Measurements from ENCODE around the gene CGB2. TPM values are rescaled to one million over a fixed set of nuclear protein-coding genes. Genes with fewer than 3 reads are reported as not detected.

CGB2 gene
- total and polyA plus RNA-seq, 9 of the 15 experiments (the other 6 are each of a cell fraction or from before 2014, with no cell fraction given), result 0.22 TPM; not detected in 8

DNA sequence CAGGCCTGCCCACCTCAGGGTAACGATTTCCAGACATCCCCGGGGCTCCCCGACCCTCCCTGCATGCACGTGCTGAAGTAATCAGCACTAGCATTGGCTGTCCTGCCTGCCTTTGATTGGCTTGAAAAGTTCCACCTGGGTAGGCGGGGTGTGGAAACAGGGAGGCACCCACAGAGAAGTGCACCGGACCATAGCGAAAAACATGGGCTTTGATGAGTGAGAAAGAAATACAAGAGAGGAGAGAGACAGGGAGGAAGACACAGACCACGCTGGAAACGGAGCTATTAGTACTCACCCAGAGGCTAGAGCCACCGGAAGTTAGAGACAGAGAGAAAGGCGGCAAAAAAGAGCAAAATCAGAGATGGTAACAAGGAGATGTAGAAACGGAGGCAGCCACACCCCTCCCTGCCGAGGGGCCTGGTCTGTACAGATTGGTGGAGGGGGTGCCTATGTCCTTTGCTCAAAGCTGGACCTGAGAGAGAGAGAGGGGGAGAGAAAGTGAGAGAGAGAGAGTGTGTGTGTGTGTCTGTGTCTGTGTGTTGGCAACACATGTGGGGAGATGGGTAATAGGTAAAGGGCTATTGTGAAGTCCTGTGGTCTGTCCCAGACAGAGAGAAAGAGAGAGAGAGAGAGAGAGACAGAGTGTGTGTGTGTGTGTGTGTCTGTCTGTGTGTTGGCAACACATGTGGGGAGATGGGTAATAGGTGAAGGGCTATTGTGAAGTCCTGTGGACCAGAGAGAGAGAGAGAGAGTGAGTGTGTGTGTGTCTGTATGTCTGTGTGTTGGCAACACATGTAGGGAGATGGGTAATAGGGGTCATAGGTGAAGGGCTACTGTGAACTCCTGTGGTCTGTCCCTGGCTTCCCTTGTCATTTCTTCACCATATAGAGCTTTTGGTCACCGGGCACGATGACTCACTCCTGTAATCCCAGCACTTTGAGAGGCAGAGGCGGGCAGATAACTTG is 10.5 kb upstream of the CGB2 start (continued):
- TF ChIP-seq, protein P1, sequence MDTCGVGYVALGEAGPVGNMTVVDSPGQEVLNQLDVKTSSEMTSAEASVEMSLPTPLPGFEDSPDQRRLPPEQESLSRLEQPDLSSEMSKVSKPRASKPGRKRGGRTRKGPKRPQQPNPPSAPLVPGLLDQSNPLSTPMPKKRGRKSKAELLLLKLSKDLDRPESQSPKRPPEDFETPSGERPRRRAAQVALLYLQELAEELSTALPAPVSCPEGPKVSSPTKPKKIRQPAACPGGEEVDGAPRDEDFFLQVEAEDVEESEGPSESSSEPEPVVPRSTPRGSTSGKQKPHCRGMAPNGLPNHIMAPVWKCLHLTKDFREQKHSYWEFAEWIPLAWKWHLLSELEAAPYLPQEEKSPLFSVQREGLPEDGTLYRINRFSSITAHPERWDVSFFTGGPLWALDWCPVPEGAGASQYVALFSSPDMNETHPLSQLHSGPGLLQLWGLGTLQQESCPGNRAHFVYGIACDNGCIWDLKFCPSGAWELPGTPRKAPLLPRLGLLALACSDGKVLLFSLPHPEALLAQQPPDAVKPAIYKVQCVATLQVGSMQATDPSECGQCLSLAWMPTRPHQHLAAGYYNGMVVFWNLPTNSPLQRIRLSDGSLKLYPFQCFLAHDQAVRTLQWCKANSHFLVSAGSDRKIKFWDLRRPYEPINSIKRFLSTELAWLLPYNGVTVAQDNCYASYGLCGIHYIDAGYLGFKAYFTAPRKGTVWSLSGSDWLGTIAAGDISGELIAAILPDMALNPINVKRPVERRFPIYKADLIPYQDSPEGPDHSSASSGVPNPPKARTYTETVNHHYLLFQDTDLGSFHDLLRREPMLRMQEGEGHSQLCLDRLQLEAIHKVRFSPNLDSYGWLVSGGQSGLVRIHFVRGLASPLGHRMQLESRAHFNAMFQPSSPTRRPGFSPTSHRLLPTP (IDR thresholded peaks at IDR 0.05; ENCODE audit: borderline replicate concordance, extremely low read depth, insufficient read length), result no peak
- TF ChIP-seq ZFP91 (CRISPR knock-in tag; IDR thresholded peaks at IDR 0.05) (no peak), CHD7 (IDR thresholded peaks at IDR 0.05; ENCODE audit: low read depth, low read length) (no peak), ZNF780A (CRISPR knock-in tag; IDR thresholded peaks at IDR 0.05) (no peak), ZNF143 (CRISPR knock-in tag; IDR thresholded peaks at IDR 0.05) (no peak)
- TF ChIP-seq, protein P2, sequence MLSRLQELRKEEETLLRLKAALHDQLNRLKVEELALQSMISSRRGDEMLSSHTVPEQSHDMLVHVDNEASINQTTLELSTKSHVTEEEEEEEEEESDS (CRISPR knock-in tag; IDR thresholded peaks at IDR 0.05), result no peak
- TF ChIP-seq, protein P3, sequence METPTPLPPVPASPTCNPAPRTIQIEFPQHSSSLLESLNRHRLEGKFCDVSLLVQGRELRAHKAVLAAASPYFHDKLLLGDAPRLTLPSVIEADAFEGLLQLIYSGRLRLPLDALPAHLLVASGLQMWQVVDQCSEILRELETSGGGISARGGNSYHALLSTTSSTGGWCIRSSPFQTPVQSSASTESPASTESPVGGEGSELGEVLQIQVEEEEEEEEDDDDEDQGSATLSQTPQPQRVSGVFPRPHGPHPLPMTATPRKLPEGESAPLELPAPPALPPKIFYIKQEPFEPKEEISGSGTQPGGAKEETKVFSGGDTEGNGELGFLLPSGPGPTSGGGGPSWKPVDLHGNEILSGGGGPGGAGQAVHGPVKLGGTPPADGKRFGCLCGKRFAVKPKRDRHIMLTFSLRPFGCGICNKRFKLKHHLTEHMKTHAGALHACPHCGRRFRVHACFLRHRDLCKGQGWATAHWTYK (CRISPR knock-in tag; IDR thresholded peaks at IDR 0.05), result no peak

All from K562 (cell line).